Ovary (tissue), 3 donors: ENCODE results near the gene FRG2.
"Not testable (repeated sequence)": the region's sequence is repeated elsewhere in the genome, so short reads cannot be mapped to it uniquely, and the experiment has no call there.

Experiments used
- CTCF ChIP-seq, 3 donors: fragments of 450-650 bp in 2 of 3; fragments of 200-600 bp in 1 of 3; IDR thresholded peaks; one replicate each; pipeline versions ENCODE4 v1.5.1 to v1.8.0; 2016 to 2022; ENCODE audit warnings: antibody characterized with exemption in 3 of 3, mild to moderate bottlenecking in 1 of 3
- EP300 ChIP-seq: sonication (generic); formaldehyde crosslinking; IDR thresholded peaks from one replicate; pipeline ENCODE4 v1.6.1; 2017; ENCODE audit warnings: antibody characterized with exemption
- POLR2A ChIP-seq: fragments of 450-650 bp; IDR thresholded peaks from one replicate; pipeline ENCODE4 v1.6.1; 2017; ENCODE audit warnings: antibody characterized with exemption, mild to moderate bottlenecking, moderate library complexity
- donor health status: DM: no; HTN: no; CAD: no.

- not testable (repeated sequence) for TF ChIP-seq CTCF (IDR thresholded peaks at IDR 0.05); EP300; POLR2A
Observed at GRCh38 chr4:190027156-190027555, at the start of gene FRG2.
